Measurements from ENCODE around the gene MEOX1. TPM values are rescaled to one million over a fixed set of nuclear protein-coding genes. Genes with fewer than 3 reads are reported as not detected.

MEOX1 gene
- total RNA-seq, 1 donor from 2014 or later: not detected

DNA sequence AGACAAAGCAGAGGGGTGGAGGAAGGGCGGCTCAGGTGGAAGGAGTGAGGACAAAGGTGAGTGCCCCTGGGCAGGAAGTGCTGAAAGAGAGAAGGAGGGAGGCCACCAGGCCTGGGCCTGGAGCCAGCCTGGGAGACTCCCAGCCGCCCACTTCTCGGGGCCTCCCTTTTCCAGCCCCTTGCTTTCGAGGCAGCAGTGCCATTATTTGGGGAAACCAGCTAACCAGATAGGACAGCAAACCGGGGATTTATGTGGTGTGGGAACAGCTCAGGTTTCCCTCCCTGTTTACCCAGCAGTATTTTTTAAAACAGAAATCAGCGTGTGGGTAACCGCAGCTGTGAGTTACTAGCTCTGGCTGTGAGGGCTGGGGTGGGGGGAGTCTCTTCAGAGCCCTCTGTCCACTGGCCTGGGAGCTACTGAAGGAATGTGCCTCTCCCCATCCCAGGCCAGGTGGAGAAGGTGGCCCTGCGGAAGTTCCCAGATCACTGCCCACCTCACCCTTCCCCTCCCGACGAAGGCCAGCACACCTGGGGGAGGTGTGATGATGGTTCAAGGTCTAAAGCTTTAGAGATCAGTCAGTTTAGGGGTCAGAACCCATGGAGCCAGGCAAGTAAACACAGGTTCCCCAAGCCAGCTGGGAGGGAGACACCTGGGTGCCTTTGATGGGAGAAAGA, 8.4 kb upstream of the MEOX1 start:
- Histone ChIP-seq H3K36me3 (ENCODE audit: insufficient read depth, low read length) (no peaks in the 10 kb centered on the region), H3K9me3 (ENCODE audit: insufficient read depth, low read depth, low read length) (no peaks in the 10 kb centered on the region), H3K27ac (ENCODE audit: low read depth, low read length) (no peak overlapping the region), H3K79me2 (ENCODE audit: insufficient read depth, low read length) (no peaks in the 10 kb centered on the region), H3K27me3 (ENCODE audit: insufficient read depth, low read length) (peaks cover 4% of the 10 kb centered on the region), H3K9ac (ENCODE audit: low read length) (no peak overlapping the region), H3K4me2 (ENCODE audit: low read length) (no peak overlapping the region), H2AFZ (ENCODE audit: low read depth, low read length) (no peak overlapping the region), H4K20me1 (ENCODE audit: insufficient read depth, low read length) (no peaks in the 10 kb centered on the region), H3K4me3 (ENCODE audit: insufficient read depth, low read depth, low read length) (no peak overlapping the region), H3K4me1 (ENCODE audit: insufficient read depth, low read length) (peaks cover 7% of the 10 kb centered on the region)
- peaks cover 15% of the 10 kb centered on the region for H3K27me3 Mint-ChIP-seq (ENCODE audit: low read depth, unreplicated experiment)
- FAIRE-seq (no peak), DNase-seq (ENCODE audit: low read depth) (peak; percentile 48)
- TF ChIP-seq, protein P1, sequence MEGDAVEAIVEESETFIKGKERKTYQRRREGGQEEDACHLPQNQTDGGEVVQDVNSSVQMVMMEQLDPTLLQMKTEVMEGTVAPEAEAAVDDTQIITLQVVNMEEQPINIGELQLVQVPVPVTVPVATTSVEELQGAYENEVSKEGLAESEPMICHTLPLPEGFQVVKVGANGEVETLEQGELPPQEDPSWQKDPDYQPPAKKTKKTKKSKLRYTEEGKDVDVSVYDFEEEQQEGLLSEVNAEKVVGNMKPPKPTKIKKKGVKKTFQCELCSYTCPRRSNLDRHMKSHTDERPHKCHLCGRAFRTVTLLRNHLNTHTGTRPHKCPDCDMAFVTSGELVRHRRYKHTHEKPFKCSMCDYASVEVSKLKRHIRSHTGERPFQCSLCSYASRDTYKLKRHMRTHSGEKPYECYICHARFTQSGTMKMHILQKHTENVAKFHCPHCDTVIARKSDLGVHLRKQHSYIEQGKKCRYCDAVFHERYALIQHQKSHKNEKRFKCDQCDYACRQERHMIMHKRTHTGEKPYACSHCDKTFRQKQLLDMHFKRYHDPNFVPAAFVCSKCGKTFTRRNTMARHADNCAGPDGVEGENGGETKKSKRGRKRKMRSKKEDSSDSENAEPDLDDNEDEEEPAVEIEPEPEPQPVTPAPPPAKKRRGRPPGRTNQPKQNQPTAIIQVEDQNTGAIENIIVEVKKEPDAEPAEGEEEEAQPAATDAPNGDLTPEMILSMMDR (IDR thresholded peaks at IDR 0.05; ENCODE audit: insufficient read depth, low read depth, low read length): no peak
- no peak for TF ChIP-seq EZH2 (IDR thresholded peaks at IDR 0.05; ENCODE audit: insufficient read depth, low read length)
- no peaks in the 10 kb centered on the region for H3K36me3 Mint-ChIP-seq (ENCODE audit: low read depth, unreplicated experiment)
- peak overlapping the region; percentile 62 for H3K27ac Mint-ChIP-seq (ENCODE audit: unreplicated experiment)
- H3K4me3 Mint-ChIP-seq (ENCODE audit: unreplicated experiment): no peak overlapping the region
- no peaks in the 10 kb centered on the region for H3K9me3 Mint-ChIP-seq (ENCODE audit: unreplicated experiment)
- peaks cover 13% of the 10 kb centered on the region for H3K4me1 Mint-ChIP-seq (ENCODE audit: low read depth, unreplicated experiment)

DNA sequence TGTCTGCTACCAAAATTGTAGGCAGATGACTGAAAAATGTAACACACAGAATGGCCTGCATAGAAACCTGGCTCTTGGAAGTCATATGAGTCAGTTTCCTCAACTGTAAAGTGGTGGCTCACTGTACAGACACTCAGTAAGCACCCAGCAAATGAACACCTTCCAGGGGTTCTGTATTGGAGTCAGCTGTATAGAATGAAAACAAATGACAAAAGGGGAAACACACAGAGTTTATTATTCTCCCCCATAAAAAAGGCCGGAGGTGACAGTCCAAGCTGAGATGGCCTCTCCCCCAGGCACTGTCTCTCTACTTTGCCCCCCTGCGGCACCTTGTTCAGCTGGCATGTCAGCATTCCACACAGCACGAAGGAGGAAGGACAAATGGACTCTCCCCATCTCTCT, 6.2 kb upstream of the MEOX1 start:
- no peaks in the 10 kb centered on the region for H3K36me3 Mint-ChIP-seq (ENCODE audit: low read depth, unreplicated experiment)
- TF ChIP-seq, protein P1 (IDR thresholded peaks at IDR 0.05; ENCODE audit: insufficient read depth, low read depth, low read length): no peak
- no peak for TF ChIP-seq EZH2 (IDR thresholded peaks at IDR 0.05; ENCODE audit: insufficient read depth, low read length)
- FAIRE-seq: no peak

DNA sequence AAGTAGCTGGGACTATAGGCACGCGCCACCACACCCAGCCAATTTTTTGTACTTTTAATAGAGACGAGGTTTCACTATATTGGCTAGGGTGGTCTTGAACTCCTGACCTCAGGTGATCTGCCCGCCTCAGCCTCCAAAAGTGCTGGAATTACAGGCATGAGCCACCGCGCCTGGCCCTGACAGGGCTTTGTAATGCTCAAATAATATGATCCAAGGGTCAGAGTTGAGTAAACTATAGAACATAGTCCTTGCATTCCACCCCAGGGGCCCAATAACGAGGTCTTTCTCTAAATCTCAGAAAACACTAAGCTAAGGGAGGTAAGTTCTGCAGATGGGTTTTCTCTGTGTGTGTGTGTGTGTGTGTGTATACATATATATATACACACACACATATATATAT, 5.8 kb upstream of the MEOX1 start:
- peaks cover 14% of the 10 kb centered on the region for H3K4me1 Mint-ChIP-seq (ENCODE audit: low read depth, unreplicated experiment)
- peaks cover 12% of the 10 kb centered on the region for H3K27me3 Mint-ChIP-seq (ENCODE audit: low read depth, unreplicated experiment)
- H3K4me1 ChIP-seq (ENCODE audit: insufficient read depth, low read length): peaks cover 12% of the 10 kb centered on the region
- H3K4me3 Mint-ChIP-seq (ENCODE audit: unreplicated experiment): no peak overlapping the region
- TF ChIP-seq, protein P1 (IDR thresholded peaks at IDR 0.05; ENCODE audit: insufficient read depth, low read depth, low read length): no peak
- TF ChIP-seq EZH2 (IDR thresholded peaks at IDR 0.05; ENCODE audit: insufficient read depth, low read length): no peak
- H4K20me1 ChIP-seq (ENCODE audit: insufficient read depth, low read length): no peaks in the 10 kb centered on the region
- no peak overlapping the region for H3K4me3 ChIP-seq (ENCODE audit: insufficient read depth, low read depth, low read length)
- H3K79me2 ChIP-seq (ENCODE audit: insufficient read depth, low read length): no peaks in the 10 kb centered on the region
- DNase-seq (ENCODE audit: low read depth): no peak
- no peaks in the 10 kb centered on the region for H3K36me3 ChIP-seq (ENCODE audit: insufficient read depth, low read length)
- FAIRE-seq: no peak
- H3K27ac ChIP-seq (ENCODE audit: low read depth, low read length): no peak overlapping the region
- H3K27me3 ChIP-seq (ENCODE audit: insufficient read depth, low read length): peaks cover 2% of the 10 kb centered on the region
- no peaks in the 10 kb centered on the region for H3K36me3 Mint-ChIP-seq (ENCODE audit: low read depth, unreplicated experiment)
- no peak overlapping the region for H3K9ac ChIP-seq (ENCODE audit: low read length)
- H3K27ac Mint-ChIP-seq (ENCODE audit: unreplicated experiment): no peak overlapping the region
- H3K9me3 Mint-ChIP-seq (ENCODE audit: unreplicated experiment): no peaks in the 10 kb centered on the region
- no peak overlapping the region for H3K4me2 ChIP-seq (ENCODE audit: low read length)
- H3K9me3 ChIP-seq (ENCODE audit: insufficient read depth, low read depth, low read length): no peaks in the 10 kb centered on the region
- no peak overlapping the region for H2AFZ ChIP-seq (ENCODE audit: low read depth, low read length)

More for the DNA sequence above, 6.2 kb upstream of the MEOX1 start:
- Histone ChIP-seq H3K36me3 (ENCODE audit: insufficient read depth, low read length) (no peaks in the 10 kb centered on the region), H3K79me2 (ENCODE audit: insufficient read depth, low read length) (no peaks in the 10 kb centered on the region), H3K27me3 (ENCODE audit: insufficient read depth, low read length) (peaks cover 2% of the 10 kb centered on the region), H3K9me3 (ENCODE audit: insufficient read depth, low read depth, low read length) (no peaks in the 10 kb centered on the region), H3K4me2 (ENCODE audit: low read length) (no peak overlapping the region), H3K27ac (ENCODE audit: low read depth, low read length) (no peak overlapping the region), H3K4me3 (ENCODE audit: insufficient read depth, low read depth, low read length) (no peak overlapping the region), H2AFZ (ENCODE audit: low read depth, low read length) (no peak overlapping the region), H3K9ac (ENCODE audit: low read length) (no peak overlapping the region), H3K4me1 (ENCODE audit: insufficient read depth, low read length) (peaks cover 8% of the 10 kb centered on the region), H4K20me1 (ENCODE audit: insufficient read depth, low read length) (no peaks in the 10 kb centered on the region)
- Mint-ChIP-seq H3K9me3 (ENCODE audit: unreplicated experiment) (no peaks in the 10 kb centered on the region), H3K27ac (ENCODE audit: unreplicated experiment) (no peak overlapping the region), H3K27me3 (ENCODE audit: low read depth, unreplicated experiment) (peaks cover 15% of the 10 kb centered on the region), H3K4me1 (ENCODE audit: low read depth, unreplicated experiment) (peaks cover 12% of the 10 kb centered on the region), H3K4me3 (ENCODE audit: unreplicated experiment) (no peak overlapping the region)
- peak; percentile 53 for DNase-seq (ENCODE audit: low read depth)
